H1 (cell line): ENCODE results near the gene SORD.
"Not testable (repeated sequence)": the region's sequence is repeated elsewhere in the genome, so short reads cannot be mapped to it uniquely, and the experiment has no call there.

ENCODE experiments used
- CBX5 ChIP-seq: fragments of 300-800, 300-1000 bp; sonication (generic); IDR thresholded peaks from 2 replicates; pipeline ENCODE4 v1.7.1; 2016; ENCODE audit warnings: antibody characterized with exemption, low read length, low read depth
- CREB1 ChIP-seq: IDR thresholded peaks from 2 replicates; pipeline ENCODE4 v1.6.1; 2012; ENCODE audit warnings: inconsistent platforms
- CTCF ChIP-seq, 3 experiments: IDR thresholded peaks; 1 replicate in 2 of 3; 2 replicates in 1 of 3; pipeline versions ENCODE4 v1.5.1 to v1.6.1; 2011; ENCODE audit warnings: low read length in 3 of 3, mild to moderate bottlenecking in 3 of 3, inconsistent platforms in 2 of 3, low read depth in 1 of 3, moderate library complexity in 1 of 3; ENCODE audit not compliant: insufficient read depth in 1 of 3; ENCODE audit errors: control extremely low read depth in 1 of 3
- EZH2 ChIP-seq: fragments of 200-600 bp; sonication (generic); IDR thresholded peaks from 2 replicates; pipeline ENCODE4 v1.7.1; 2012; ENCODE audit warnings: low read depth, mild to moderate bottlenecking, moderate library complexity, low read length, inconsistent platforms; ENCODE audit not compliant: severe bottlenecking
- JUN ChIP-seq: IDR thresholded peaks from 2 replicates; pipeline ENCODE4 v1.6.1; 2011; ENCODE audit warnings: low read depth, mild to moderate bottlenecking, improper control_type of control experiment, low read length
- KDM5A ChIP-seq: fragments of 200-600 bp; IDR thresholded peaks from 2 replicates; pipeline ENCODE4 v1.7.1; 2012; ENCODE audit warnings: mild to moderate bottlenecking, low read length, inconsistent platforms, mixed read lengths
- MAFK ChIP-seq: IDR thresholded peaks from 2 replicates; pipeline ENCODE4 v1.6.1; 2012; ENCODE audit warnings: low read depth, mild to moderate bottlenecking, improper control_type of control experiment, low read length
- POLR2A ChIP-seq, 2 experiments: IDR thresholded peaks; 1 replicate in 1 of 2; 2 replicates in 1 of 2; pipeline ENCODE4 v1.6.1; 2011; ENCODE audit warnings: low read depth in 2 of 2, low read length in 2 of 2, mild to moderate bottlenecking in 2 of 2; ENCODE audit errors: control extremely low read depth in 1 of 2
- TAF1 ChIP-seq: IDR thresholded peaks from 2 replicates; pipeline ENCODE4 v1.6.1; 2011; ENCODE audit warnings: mild to moderate bottlenecking, low read depth, low read length
- TAF7 ChIP-seq: optimal IDR thresholded peaks from 2 replicates; pipeline ENCODE3; 2011; ENCODE audit warnings: low read depth, mild to moderate bottlenecking, inconsistent platforms, low read length, moderate library complexity, borderline replicate concordance
- USF2 ChIP-seq: IDR thresholded peaks from 2 replicates; pipeline ENCODE4 v1.6.1; 2011; ENCODE audit warnings: low read length, improper control_type of control experiment

- TF ChIP-seq USF2; CTCF (IDR thresholded peaks at IDR 0.05; ENCODE audit: control extremely low read depth in 1 of 3, insufficient read depth in 1 of 3, low read depth in 1 of 3, low read length in 3 of 3); TAF7; JUN; CREB1; MAFK; CBX5; TAF1; EZH2; KDM5A; POLR2A (IDR thresholded peaks at IDR 0.05; ENCODE audit: control extremely low read depth in 1 of 2, low read depth in 2 of 2, low read length in 2 of 2): not testable (repeated sequence)
Observed at GRCh38 chr15:45104170-45104569, 81.2 kb downstream of the SORD start.
